G401 (cell line): ENCODE data around the gene DHODH. TPM values are rescaled to one million over a fixed set of nuclear protein-coding genes. Genes with fewer than 3 reads are reported as not detected.
"Not testable (repeated sequence)": the region's sequence is repeated elsewhere in the genome, so short reads cannot be mapped to it uniquely, and the experiment has no call there.

ENCODE experiments used
- DNase-seq: peaks from one replicate; pipeline ENCODE4 v3.0.0-alpha.2; 2015; ENCODE audit warnings: low spot score
- in situ Hi-C: cut with HindIII; loops from 2 replicates; pipeline ENCODE4 v1.10.0; 2016; ENCODE audit warnings: low sequenced_read_pairs, mixed read lengths
- total RNA-seq: library from RNA; depleted of rRNA; stranded (reverse); fragments of >200 nt; shearing (Covaris generic); gene quantifications from 2 replicates; pipeline ENCODE4 v1.2.3, GENCODE V29; 2014; rRNA removed

The DHODH gene
- total RNA-seq = 8.4 and 24.5 TPM in 2 replicates

DNA sequence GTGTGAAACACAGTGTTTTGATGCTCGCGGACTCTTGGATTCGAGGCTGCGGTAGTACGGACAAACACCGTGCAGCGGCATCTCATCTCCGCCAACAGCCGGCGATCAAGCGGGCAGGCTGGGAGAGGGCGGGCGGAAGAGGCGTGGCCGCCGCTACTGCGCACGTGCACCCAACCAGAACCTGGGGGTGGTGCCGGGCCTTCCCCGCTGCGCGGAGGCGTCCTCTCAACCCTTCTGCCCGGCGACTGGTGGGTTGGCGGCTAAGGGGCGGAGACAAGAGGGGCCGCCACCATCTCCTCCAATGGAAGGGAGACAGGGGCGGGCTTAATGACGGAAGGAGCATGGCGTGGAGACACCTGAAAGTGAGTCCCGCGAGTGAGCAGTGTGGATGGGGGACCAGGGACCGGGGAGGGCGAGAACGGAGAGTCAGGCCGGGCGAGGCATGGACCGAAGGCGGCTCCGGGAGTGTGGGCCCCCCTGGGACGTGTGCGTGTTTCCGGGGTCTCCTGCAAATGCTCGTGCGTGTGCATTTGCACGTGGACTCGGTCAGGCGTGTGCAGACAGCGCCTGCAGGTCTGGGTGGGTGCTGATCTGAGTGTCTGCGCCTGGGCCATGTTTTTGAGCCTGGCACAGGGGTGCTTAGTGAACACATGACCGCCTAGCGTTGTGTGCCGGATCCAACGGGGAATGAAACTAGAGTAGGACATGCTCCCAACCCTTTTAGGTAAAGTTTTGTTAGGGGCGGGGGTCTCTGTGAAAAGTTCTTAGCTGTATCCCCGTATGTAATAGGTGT lies at the start of gene DHODH:
DHODH (plus strand) TSS at position 321 of the 793 bp plus-strand sequence; CDS start at position 342, 21 bp downstream.
- peak; percentile 99 for DNase-seq
- in situ Hi-C loops = no loop called here

GRCh38 chr16:71961066-71962039 lies 47.2 kb upstream of the DHODH start:
- in situ Hi-C loops = no loop called here
- DNase-seq = peak; percentile 79

DNA sequence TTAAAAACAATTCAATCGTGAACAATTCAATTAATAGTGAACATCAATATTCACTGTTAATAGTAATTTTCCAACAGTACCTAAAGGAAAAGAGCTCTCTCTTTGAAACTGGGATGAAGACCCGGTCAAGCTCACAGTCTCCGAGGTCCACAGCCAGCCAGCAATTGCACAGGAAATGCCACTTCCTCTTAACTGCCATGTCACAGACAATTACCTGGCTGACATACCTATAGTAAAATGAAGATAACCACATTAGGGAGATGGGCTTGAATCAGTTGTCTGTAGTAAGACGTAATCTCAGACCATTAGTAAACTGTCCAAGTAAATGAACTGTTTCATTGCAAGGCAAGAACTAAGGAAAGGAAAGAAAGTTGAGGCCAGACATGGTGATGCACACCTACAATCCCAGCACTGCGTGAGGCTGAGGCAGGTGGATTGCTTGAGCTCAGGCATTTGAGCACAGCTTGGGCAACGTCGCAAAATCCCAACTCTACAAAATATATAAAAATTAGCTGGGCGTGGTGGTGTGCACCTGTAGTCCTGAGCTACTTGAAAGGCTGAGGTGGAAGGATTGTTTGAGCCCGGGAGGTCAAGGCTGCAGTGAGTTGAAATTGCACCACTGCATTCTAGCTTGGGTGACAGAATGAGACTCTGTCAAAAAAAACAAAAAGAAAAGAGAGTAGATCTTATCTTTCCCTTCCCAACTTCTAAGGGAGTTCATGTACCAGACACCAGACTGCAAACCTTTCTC lies 45.2 kb upstream of the DHODH start:
- in situ Hi-C loops = no loop called here
- no peak for DNase-seq

- in situ Hi-C loops = no loop called here
- no peak for DNase-seq
Observed at GRCh38 chr16:71965223-71965622, 43.3 kb upstream of the DHODH start.

DNA sequence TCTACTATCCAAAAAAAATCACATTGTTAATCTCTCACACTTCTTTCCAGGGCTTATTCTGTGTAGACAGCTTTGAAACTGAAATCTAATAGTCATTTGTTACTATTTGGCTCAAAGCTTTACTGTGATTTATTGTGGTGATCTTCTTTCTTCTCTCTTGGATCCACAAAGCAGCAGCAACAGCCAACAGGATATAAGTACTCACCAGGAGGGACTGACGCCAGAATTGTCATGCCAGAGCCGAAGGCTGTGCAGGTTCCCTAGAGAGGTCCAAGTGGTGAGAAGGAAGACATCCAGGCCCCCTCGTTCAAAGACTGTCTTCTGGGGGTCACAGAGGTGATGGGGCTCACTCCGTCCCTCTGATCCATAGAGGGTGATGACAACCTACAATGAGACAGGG lies 41.6 kb upstream of the DHODH start:
- in situ Hi-C loops = no loop called here
- DNase-seq = no peak

DNA sequence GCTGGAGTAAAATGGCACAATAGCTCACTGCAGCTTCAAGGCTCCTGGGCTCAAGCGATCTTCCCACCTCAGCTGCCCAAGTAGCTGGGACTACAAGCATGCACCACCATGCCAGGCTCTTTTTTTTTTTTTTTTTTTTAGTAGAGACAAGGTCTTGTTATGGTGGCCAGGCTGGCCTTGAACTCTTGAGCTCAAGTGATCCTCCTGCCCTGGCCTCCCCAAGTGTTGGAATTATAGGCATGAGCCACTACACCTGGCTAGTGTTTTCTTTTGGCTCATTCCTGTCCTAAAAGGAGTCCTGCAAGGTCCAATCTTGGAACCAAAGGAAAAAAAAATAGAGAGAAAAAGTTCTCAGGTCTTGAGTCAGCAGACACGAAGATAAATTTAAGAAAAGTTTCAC lies 39.2 kb upstream of the DHODH start:
- DNase-seq = no peak
- in situ Hi-C loops = no loop called here

DNA sequence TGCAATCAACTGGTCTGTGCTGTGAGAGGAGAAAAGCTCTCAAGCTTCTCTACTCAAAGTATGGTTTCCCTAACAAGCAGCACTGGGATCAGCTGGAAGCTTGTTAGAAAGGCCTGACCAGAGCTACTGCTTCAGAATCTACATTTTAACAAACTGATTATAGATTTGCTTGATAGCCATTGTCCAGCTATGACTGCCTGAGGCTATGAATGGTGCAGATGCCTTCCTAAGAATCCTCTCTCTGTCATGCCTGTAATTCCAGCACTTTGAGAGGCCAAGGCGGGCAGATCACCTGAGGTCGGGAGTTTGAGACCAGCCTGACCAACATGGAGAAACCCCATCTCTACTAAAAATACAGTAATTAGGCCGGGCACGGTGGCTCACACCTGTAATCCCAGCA lies 37.0 kb upstream of the DHODH start:
- in situ Hi-C loops = no loop called here
- no peak for DNase-seq

GRCh38 chr16:71972356-71972755 lies 36.2 kb upstream of the DHODH start:
- in situ Hi-C loops = no loop called here

DNA sequence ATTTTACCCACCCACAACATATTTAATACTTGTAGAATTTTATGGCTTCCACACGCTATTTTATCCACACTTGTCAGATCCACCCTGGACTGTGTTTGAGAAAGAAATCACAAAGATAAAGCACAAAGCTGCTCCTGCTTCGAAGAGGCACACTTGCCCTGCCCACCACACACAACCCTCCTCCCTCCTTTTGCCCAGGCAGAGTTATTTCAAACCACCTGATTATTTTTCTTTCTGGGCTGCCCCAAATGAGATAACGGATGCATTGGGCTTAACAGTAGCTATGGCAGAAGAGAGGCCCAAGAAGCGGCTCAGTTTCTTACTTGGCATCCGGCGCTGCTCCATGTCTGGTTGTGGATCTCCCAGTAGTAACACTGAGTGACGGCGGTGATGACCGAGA lies 35.5 kb upstream of the DHODH start:
- in situ Hi-C loops = no loop called here

More at GRCh38 chr16:71972356-71972755, 36.2 kb upstream of the DHODH start:
- no peak for DNase-seq

GRCh38 chr16:71974068-71974818 lies 34.3 kb upstream of the DHODH start:
- in situ Hi-C loops = no loop called here
- no peak for DNase-seq

More for the DNA sequence above, 35.5 kb upstream of the DHODH start:
- DNase-seq = no peak

DNA sequence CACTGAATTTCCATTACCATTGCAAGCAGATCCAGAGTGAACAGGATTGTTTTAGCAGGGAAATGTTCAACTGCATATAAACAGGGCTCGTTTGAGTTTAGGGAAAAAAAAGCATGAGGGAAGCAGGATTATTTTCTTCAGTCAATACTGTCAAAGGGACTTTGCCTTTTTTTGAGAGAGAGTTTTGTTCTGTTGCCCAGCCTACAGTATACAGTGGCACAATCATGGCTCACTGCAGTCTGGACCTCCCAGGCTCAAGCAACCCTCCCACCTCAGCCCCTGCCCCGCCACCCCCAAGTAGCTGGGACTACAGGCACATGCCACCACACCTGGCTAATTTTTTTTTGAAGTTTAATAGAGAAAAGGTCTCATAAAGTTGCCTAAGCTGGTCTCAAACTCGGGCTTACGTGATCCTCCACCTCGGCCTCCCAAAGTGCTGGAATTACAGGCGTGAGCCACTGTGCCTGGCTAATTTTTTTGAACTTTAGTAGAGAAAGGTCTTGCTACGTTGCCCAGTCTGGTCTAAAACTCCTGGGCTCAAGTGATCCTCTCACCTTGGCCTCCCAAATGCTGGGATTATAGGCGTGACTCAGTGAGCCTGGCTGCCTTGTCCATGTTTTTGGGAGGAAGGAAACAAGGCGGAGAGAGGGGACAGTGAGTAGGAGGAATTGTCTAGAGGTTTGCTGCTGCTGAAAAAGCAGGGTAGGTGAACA lies 23.1 kb upstream of the DHODH start:
- DNase-seq = no peak
- in situ Hi-C loops = no loop called here

- DNase-seq = no peak
- in situ Hi-C loops = no loop called here
Observed at GRCh38 chr16:71986131-71986530, 22.4 kb upstream of the DHODH start.

DNA sequence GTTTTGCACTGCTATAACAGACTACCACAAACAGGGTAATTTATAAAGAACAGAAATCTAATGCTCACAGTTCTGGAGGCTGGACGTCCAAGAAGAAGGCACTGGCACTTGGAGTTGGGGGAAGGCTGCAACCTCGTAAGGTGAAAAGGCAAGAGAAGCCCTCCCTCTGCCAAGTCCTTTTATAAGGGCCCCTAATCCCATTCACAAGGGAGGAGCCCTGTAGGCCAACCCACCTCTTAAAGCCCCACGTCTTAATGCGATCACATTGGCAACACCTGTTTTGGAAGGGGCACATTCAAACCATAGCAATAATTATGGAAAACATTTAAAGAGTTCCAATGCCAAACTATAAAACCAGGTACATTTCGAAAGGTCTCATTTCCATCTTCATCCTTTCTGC lies 13.5 kb upstream of the DHODH start:
- in situ Hi-C loops = no loop called here
- DNase-seq = no peak

DNA sequence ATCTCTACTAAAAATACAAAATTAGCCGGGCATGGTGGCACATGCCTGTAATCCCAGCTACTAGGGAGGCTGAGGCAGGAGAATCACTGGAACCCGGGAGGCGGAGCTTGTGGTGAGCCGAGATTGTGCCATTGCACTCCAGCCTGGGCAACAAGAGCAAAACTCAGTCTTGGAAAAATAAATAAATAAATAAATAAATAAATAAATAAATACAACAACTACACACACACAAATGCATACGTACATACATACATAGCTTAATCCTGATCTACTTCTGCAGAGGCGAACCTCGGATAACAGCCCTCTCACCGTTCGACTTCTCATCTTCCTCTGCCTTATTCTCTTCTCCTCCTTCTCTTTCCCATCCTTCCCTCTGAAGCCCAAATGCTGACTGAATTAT lies 11.0 kb upstream of the DHODH start:
- in situ Hi-C loops, DNase-seq: not testable (repeated sequence)

- no peak for DNase-seq
- in situ Hi-C loops = no loop called here
Observed at GRCh38 chr16:72001180-72001874, 7.2 kb upstream of the DHODH start.

GRCh38 chr16:72002619-72003018 lies 5.9 kb upstream of the DHODH start:
- in situ Hi-C loops = no loop called here
- no peak for DNase-seq

DNA sequence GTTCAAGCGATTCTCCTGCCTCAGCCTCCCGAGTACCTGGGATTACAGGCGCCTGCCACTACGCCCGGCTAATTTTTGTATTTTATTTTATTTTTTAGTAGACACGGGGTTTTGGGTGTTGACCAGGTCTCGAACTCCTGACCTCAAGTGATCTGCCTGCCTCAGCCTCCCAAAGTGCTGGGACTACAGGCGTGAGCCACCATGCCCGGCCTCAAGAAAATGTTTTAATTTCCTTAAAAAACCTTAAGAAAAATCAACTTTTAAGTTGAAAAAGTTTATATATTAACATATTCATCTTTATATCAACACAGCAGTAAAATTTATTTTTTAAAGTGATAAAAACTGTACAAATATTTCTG lies 500 bp upstream of the DHODH start:
- in situ Hi-C loops, DNase-seq: not testable (repeated sequence)

GRCh38 chr16:72009779-72010178 lies 1.2 kb downstream of the DHODH start:
- DNase-seq = no peak
- in situ Hi-C loops = no loop called here
